Measurements from ENCODE around the gene PTPRA. TPM values are rescaled to one million over a fixed set of nuclear protein-coding genes. Genes with fewer than 3 reads are reported as not detected.
"Not testable (repeated sequence)": the region's sequence is repeated elsewhere in the genome, so short reads cannot be mapped to it uniquely, and the experiment has no call there.

PTPRA gene
- total RNA-seq, 1 donor from 2014 or later: 67.0 TPM

GRCh38 chr20:2890742-2891141 is 17.5 kb downstream of the PTPRA start:
- Mint-ChIP-seq H3K4me1 (peaks cover 22% of the 10 kb centered on the region), H3K27ac (peak overlapping the region; percentile 8), H3K9me3 (peaks cover 3% of the 10 kb centered on the region), H3K27me3 (ENCODE audit: low read depth) (no peaks in the 10 kb centered on the region), H3K36me3 (peaks cover 6% of the 10 kb centered on the region), H3K4me3 (no peak overlapping the region)
- DNase-seq (ENCODE audit: low spot score in 2 of 2, unreplicated experiment in 2 of 2): no peak
- TF ChIP-seq, protein P1, sequence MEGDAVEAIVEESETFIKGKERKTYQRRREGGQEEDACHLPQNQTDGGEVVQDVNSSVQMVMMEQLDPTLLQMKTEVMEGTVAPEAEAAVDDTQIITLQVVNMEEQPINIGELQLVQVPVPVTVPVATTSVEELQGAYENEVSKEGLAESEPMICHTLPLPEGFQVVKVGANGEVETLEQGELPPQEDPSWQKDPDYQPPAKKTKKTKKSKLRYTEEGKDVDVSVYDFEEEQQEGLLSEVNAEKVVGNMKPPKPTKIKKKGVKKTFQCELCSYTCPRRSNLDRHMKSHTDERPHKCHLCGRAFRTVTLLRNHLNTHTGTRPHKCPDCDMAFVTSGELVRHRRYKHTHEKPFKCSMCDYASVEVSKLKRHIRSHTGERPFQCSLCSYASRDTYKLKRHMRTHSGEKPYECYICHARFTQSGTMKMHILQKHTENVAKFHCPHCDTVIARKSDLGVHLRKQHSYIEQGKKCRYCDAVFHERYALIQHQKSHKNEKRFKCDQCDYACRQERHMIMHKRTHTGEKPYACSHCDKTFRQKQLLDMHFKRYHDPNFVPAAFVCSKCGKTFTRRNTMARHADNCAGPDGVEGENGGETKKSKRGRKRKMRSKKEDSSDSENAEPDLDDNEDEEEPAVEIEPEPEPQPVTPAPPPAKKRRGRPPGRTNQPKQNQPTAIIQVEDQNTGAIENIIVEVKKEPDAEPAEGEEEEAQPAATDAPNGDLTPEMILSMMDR (IDR thresholded peaks at IDR 0.05; ENCODE audit: unreplicated experiment): no peak

- Mint-ChIP-seq H3K4me1 (peaks cover 22% of the 10 kb centered on the region), H3K27ac (no peak overlapping the region), H3K27me3 (ENCODE audit: low read depth) (no peaks in the 10 kb centered on the region), H3K4me3 (no peak overlapping the region), H3K36me3 (peaks cover 9% of the 10 kb centered on the region), H3K9me3 (peaks cover 4% of the 10 kb centered on the region)
- TF ChIP-seq, protein P1 (IDR thresholded peaks at IDR 0.05; ENCODE audit: unreplicated experiment): no peak
- no peak for DNase-seq (ENCODE audit: low spot score in 2 of 2, unreplicated experiment in 2 of 2)
These were observed 18.1 kb downstream of the PTPRA start for GRCh38 chr20:2891343-2891742.

DNA sequence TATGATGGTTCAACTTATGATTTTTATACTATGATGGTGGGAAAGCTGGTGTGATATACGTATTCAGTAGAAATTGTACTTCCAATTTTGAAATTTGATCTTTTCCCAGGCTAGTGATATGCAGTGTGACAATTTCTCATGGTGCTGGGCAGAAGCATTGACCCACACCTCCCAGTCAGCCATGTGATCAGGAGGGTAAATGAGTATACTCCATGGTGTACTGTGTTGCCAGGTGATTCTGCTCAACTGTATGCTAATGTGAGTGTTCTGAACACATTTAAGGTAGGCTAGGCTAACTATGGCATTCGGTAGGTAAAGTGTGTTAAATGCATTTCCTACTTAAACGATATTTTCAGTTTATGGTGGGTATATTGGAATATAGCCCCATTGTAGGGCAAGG is 19.1 kb downstream of the PTPRA start:
- no peak overlapping the region for H3K4me3 Mint-ChIP-seq
- H3K4me1 Mint-ChIP-seq: peaks cover 22% of the 10 kb centered on the region
- H3K9me3 Mint-ChIP-seq: peaks cover 11% of the 10 kb centered on the region
- no peak overlapping the region for H3K27ac Mint-ChIP-seq
- DNase-seq (ENCODE audit: low spot score in 2 of 2, unreplicated experiment in 2 of 2): no peak
- H3K27me3 Mint-ChIP-seq (ENCODE audit: low read depth): no peaks in the 10 kb centered on the region
- TF ChIP-seq, protein P1 (IDR thresholded peaks at IDR 0.05; ENCODE audit: unreplicated experiment): no peak
- peaks cover 16% of the 10 kb centered on the region for H3K36me3 Mint-ChIP-seq

- peaks cover 16% of the 10 kb centered on the region for H3K36me3 Mint-ChIP-seq
- DNase-seq (ENCODE audit: low spot score in 2 of 2, unreplicated experiment in 2 of 2): no peak
- H3K27me3 Mint-ChIP-seq (ENCODE audit: low read depth): no peaks in the 10 kb centered on the region
- H3K27ac Mint-ChIP-seq: no peak overlapping the region
- H3K9me3 Mint-ChIP-seq: peaks cover 11% of the 10 kb centered on the region
- H3K4me3 Mint-ChIP-seq: no peak overlapping the region
- TF ChIP-seq, protein P1 (IDR thresholded peaks at IDR 0.05; ENCODE audit: unreplicated experiment): no peak
- peaks cover 17% of the 10 kb centered on the region for H3K4me1 Mint-ChIP-seq
These were observed 20.9 kb downstream of the PTPRA start for GRCh38 chr20:2894221-2894620.

GRCh38 chr20:2895154-2895553 is 21.9 kb downstream of the PTPRA start:
- peaks cover 11% of the 10 kb centered on the region for H3K9me3 Mint-ChIP-seq
- H3K4me1 Mint-ChIP-seq: peaks cover 12% of the 10 kb centered on the region
- H3K4me3 Mint-ChIP-seq; DNase-seq (ENCODE audit: low spot score in 2 of 2, unreplicated experiment in 2 of 2); H3K27ac Mint-ChIP-seq; H3K27me3 Mint-ChIP-seq (ENCODE audit: low read depth): not testable (repeated sequence)
- peaks cover 17% of the 10 kb centered on the region for H3K36me3 Mint-ChIP-seq

- no peak for DNase-seq (ENCODE audit: low spot score in 2 of 2, unreplicated experiment in 2 of 2)
These were observed 26.0 kb downstream of the PTPRA start for GRCh38 chr20:2899243-2899642.

More at GRCh38 chr20:2899243-2899642, 26.0 kb downstream of the PTPRA start:
- Mint-ChIP-seq H3K9me3 (peaks cover 11% of the 10 kb centered on the region), H3K36me3 (peaks cover 16% of the 10 kb centered on the region), H3K4me1 (no peaks in the 10 kb centered on the region), H3K27me3 (ENCODE audit: low read depth) (no peaks in the 10 kb centered on the region), H3K27ac (no peak overlapping the region), H3K4me3 (no peak overlapping the region)
- TF ChIP-seq, protein P1 (IDR thresholded peaks at IDR 0.05; ENCODE audit: unreplicated experiment): no peak

Data from mesothelial cell of epicardium (in vitro differentiated cells).